Measurements from ENCODE around the gene MTARC1. TPM values are rescaled to one million over a fixed set of nuclear protein-coding genes. Genes with fewer than 3 reads are reported as not detected.
A peak's percentile ranks its signal among the peaks of the same experiment; 100 is the strongest.

The MTARC1 gene
- polyA plus RNA-seq, 4 donors = 5.4 to 41.3 (median 14.5) TPM

GRCh38 chr1:220775240-220775853, 11.4 kb upstream of the MTARC1 start:
- no peak overlapping the region for H3K4me3 ChIP-seq (ENCODE audit: low read depth in 1 of 3, low read length in 3 of 3)
- H3K4me1 ChIP-seq (ENCODE audit: control insufficient read depth in 3 of 3, insufficient read depth in 2 of 3, low read depth in 1 of 3, low read length in 2 of 3) = no peaks in the 10 kb centered on the region
- H3K36me3 ChIP-seq (ENCODE audit: control insufficient read depth in 3 of 3, insufficient read depth in 2 of 3, low read depth in 1 of 3, low read length in 3 of 3) = peaks cover 0 to 48% (median 10%) of the 10 kb centered on the region in 3 donors
- 22 to 30% (median 22%) methylated on average over 8 of the region's 8 CpGs for WGBS, 3 donors
- no peaks in the 10 kb centered on the region for H3K27me3 ChIP-seq (ENCODE audit: control insufficient read depth in 3 of 3, insufficient read depth in 3 of 3, low read length in 3 of 3)
- FAIRE-seq (no peak), DNase-seq (peak in 1 of 2 donors; percentile 46)
- no peak overlapping the region for H3K27ac ChIP-seq (ENCODE audit: low read depth in 1 of 3, low read length in 2 of 3)
- no peaks in the 10 kb centered on the region for H3K9me3 ChIP-seq (ENCODE audit: control insufficient read depth in 2 of 2, insufficient read depth in 1 of 2, low read depth in 1 of 2, low read length in 1 of 2)

- Histone ChIP-seq H3K27me3 (ENCODE audit: control insufficient read depth in 3 of 3, insufficient read depth in 3 of 3, low read length in 3 of 3) (no peaks in the 10 kb centered on the region), H3K4me3 (ENCODE audit: low read depth in 1 of 3, low read length in 3 of 3) (no peak overlapping the region), H3K4me1 (ENCODE audit: control insufficient read depth in 3 of 3, insufficient read depth in 2 of 3, low read depth in 1 of 3, low read length in 2 of 3) (no peaks in the 10 kb centered on the region), H3K27ac (ENCODE audit: low read depth in 1 of 3, low read length in 2 of 3) (no peak overlapping the region), H3K9me3 (ENCODE audit: control insufficient read depth in 2 of 2, insufficient read depth in 1 of 2, low read depth in 1 of 2, low read length in 1 of 2) (no peaks in the 10 kb centered on the region), H3K36me3 (ENCODE audit: control insufficient read depth in 3 of 3, insufficient read depth in 2 of 3, low read depth in 1 of 3, low read length in 3 of 3) (peaks cover 0 to 40% (median 9%) of the 10 kb centered on the region in 3 donors)
- WGBS, 3 donors = 81 to 91% (median 90%) methylated on average over 7 of the region's 7 CpGs
- FAIRE-seq (no peak), DNase-seq (no peak)
These were observed 10.5 kb upstream of the MTARC1 start for GRCh38 chr1:220776254-220776653.

- Histone ChIP-seq H3K27ac (ENCODE audit: low read depth in 1 of 3, low read length in 2 of 3) (no peak overlapping the region), H3K4me3 (ENCODE audit: low read depth in 1 of 3, low read length in 3 of 3) (no peak overlapping the region), H3K36me3 (ENCODE audit: control insufficient read depth in 3 of 3, insufficient read depth in 2 of 3, low read depth in 1 of 3, low read length in 3 of 3) (peaks cover 0 to 38% (median 9%) of the 10 kb centered on the region in 3 donors), H3K4me1 (ENCODE audit: control insufficient read depth in 3 of 3, insufficient read depth in 2 of 3, low read depth in 1 of 3, low read length in 2 of 3) (no peaks in the 10 kb centered on the region), H3K9me3 (ENCODE audit: control insufficient read depth in 2 of 2, insufficient read depth in 1 of 2, low read depth in 1 of 2, low read length in 1 of 2) (no peaks in the 10 kb centered on the region), H3K27me3 (ENCODE audit: control insufficient read depth in 3 of 3, insufficient read depth in 3 of 3, low read length in 3 of 3) (no peaks in the 10 kb centered on the region)
- no peak for FAIRE-seq
- DNase-seq = peak; percentile 75 to 86
- 31 to 33% (median 32%) methylated on average over 19 of the region's 19 CpGs for WGBS, 3 donors
These were observed 9.9 kb upstream of the MTARC1 start for GRCh38 chr1:220776720-220777326.

GRCh38 chr1:220783453-220783852, 3.3 kb upstream of the MTARC1 start:
- Histone ChIP-seq H3K27ac (ENCODE audit: low read depth in 1 of 3, low read length in 2 of 3) (no peak overlapping the region), H3K4me3 (ENCODE audit: low read depth in 1 of 3, low read length in 3 of 3) (no peak overlapping the region), H3K4me1 (ENCODE audit: control insufficient read depth in 3 of 3, insufficient read depth in 2 of 3, low read depth in 1 of 3, low read length in 2 of 3) (peaks cover 0 to 13% (median 0%) of the 10 kb centered on the region in 3 donors), H3K27me3 (ENCODE audit: control insufficient read depth in 3 of 3, insufficient read depth in 3 of 3, low read length in 3 of 3) (no peaks in the 10 kb centered on the region), H3K36me3 (ENCODE audit: control insufficient read depth in 3 of 3, insufficient read depth in 2 of 3, low read depth in 1 of 3, low read length in 3 of 3) (peaks cover 0 to 23% (median 4%) of the 10 kb centered on the region in 3 donors), H3K9me3 (ENCODE audit: control insufficient read depth in 2 of 2, insufficient read depth in 1 of 2, low read depth in 1 of 2, low read length in 1 of 2) (no peaks in the 10 kb centered on the region)
- 85 to 90% (median 89%) methylated on average over 3 of the region's 3 CpGs for WGBS, 3 donors
- no peak for DNase-seq
- FAIRE-seq = no peak

- Histone ChIP-seq H3K27ac (ENCODE audit: low read depth in 1 of 3, low read length in 2 of 3) (no peak overlapping the region), H3K9me3 (ENCODE audit: control insufficient read depth in 2 of 2, insufficient read depth in 1 of 2, low read depth in 1 of 2, low read length in 1 of 2) (no peaks in the 10 kb centered on the region), H3K27me3 (ENCODE audit: control insufficient read depth in 3 of 3, insufficient read depth in 3 of 3, low read length in 3 of 3) (no peaks in the 10 kb centered on the region), H3K4me1 (ENCODE audit: control insufficient read depth in 3 of 3, insufficient read depth in 2 of 3, low read depth in 1 of 3, low read length in 2 of 3) (peaks cover 0 to 13% (median 0%) of the 10 kb centered on the region in 3 donors), H3K4me3 (ENCODE audit: low read depth in 1 of 3, low read length in 3 of 3) (no peak overlapping the region), H3K36me3 (ENCODE audit: control insufficient read depth in 3 of 3, insufficient read depth in 2 of 3, low read depth in 1 of 3, low read length in 3 of 3) (peaks cover 0 to 21% (median 4%) of the 10 kb centered on the region in 3 donors)
- WGBS, 3 donors = 94 to 95% (median 94%) methylated on average over 4 of the region's 4 CpGs
- FAIRE-seq (no peak), DNase-seq (no peak)
These were observed 2.0 kb upstream of the MTARC1 start for GRCh38 chr1:220784751-220785150.

GRCh38 chr1:220785166-220786056, 1.3 kb upstream of the MTARC1 start:
- DNase-seq (no peak), FAIRE-seq (no peak)
- Histone ChIP-seq H3K9me3 (ENCODE audit: control insufficient read depth in 2 of 2, insufficient read depth in 1 of 2, low read depth in 1 of 2, low read length in 1 of 2) (no peaks in the 10 kb centered on the region), H3K4me1 (ENCODE audit: control insufficient read depth in 3 of 3, insufficient read depth in 2 of 3, low read depth in 1 of 3, low read length in 2 of 3) (peaks cover 0 to 14% (median 0%) of the 10 kb centered on the region in 3 donors), H3K27me3 (ENCODE audit: control insufficient read depth in 3 of 3, insufficient read depth in 3 of 3, low read length in 3 of 3) (no peaks in the 10 kb centered on the region), H3K36me3 (ENCODE audit: control insufficient read depth in 3 of 3, insufficient read depth in 2 of 3, low read depth in 1 of 3, low read length in 3 of 3) (peaks cover 0 to 17% (median 4%) of the 10 kb centered on the region in 3 donors), H3K27ac (ENCODE audit: low read depth in 1 of 3, low read length in 2 of 3) (no peak overlapping the region), H3K4me3 (ENCODE audit: low read depth in 1 of 3, low read length in 3 of 3) (no peak overlapping the region)
- 76 to 87% (median 84%) methylated on average over 11 of the region's 11 CpGs for WGBS, 3 donors

- H3K27me3 ChIP-seq (ENCODE audit: control insufficient read depth in 3 of 3, insufficient read depth in 3 of 3, low read length in 3 of 3) = no peaks in the 10 kb centered on the region
- DNase-seq (no peak), FAIRE-seq (no peak)
- peak overlapping the region in 1 of 3 donors; percentile 54 for H3K4me3 ChIP-seq (ENCODE audit: low read depth in 1 of 3, low read length in 3 of 3)
- no peaks in the 10 kb centered on the region for H3K9me3 ChIP-seq (ENCODE audit: control insufficient read depth in 2 of 2, insufficient read depth in 1 of 2, low read depth in 1 of 2, low read length in 1 of 2)
- peaks cover 0 to 20% (median 0%) of the 10 kb centered on the region in 3 donors for H3K4me1 ChIP-seq (ENCODE audit: control insufficient read depth in 3 of 3, insufficient read depth in 2 of 3, low read depth in 1 of 3, low read length in 2 of 3)
- WGBS, 3 donors = 19 to 23% (median 19%) methylated on average over 13 of the region's 13 CpGs
- peaks cover 0 to 17% (median 4%) of the 10 kb centered on the region in 3 donors for H3K36me3 ChIP-seq (ENCODE audit: control insufficient read depth in 3 of 3, insufficient read depth in 2 of 3, low read depth in 1 of 3, low read length in 3 of 3)
- H3K27ac ChIP-seq (ENCODE audit: low read depth in 1 of 3, low read length in 2 of 3) = peak overlapping the region in 2 of 3 donors; percentile 17 to 52
These were observed 716 bp upstream of the MTARC1 start for GRCh38 chr1:220786057-220786336.

GRCh38 chr1:220787069-220787619, 431 bp downstream of the MTARC1 start:
- Histone ChIP-seq H3K9me3 (ENCODE audit: control insufficient read depth in 2 of 2, insufficient read depth in 1 of 2, low read depth in 1 of 2, low read length in 1 of 2) (no peaks in the 10 kb centered on the region), H3K4me3 (ENCODE audit: low read depth in 1 of 3, low read length in 3 of 3) (peak overlapping the region; percentile 3 to 58 (median 54)), H3K27me3 (ENCODE audit: control insufficient read depth in 3 of 3, insufficient read depth in 3 of 3, low read length in 3 of 3) (no peaks in the 10 kb centered on the region), H3K4me1 (ENCODE audit: control insufficient read depth in 3 of 3, insufficient read depth in 2 of 3, low read depth in 1 of 3, low read length in 2 of 3) (peaks cover 0 to 20% (median 0%) of the 10 kb centered on the region in 3 donors), H3K27ac (ENCODE audit: low read depth in 1 of 3, low read length in 2 of 3) (peak overlapping the region; percentile 22 to 82 (median 56)), H3K36me3 (ENCODE audit: control insufficient read depth in 3 of 3, insufficient read depth in 2 of 3, low read depth in 1 of 3, low read length in 3 of 3) (peaks cover 0 to 24% (median 2%) of the 10 kb centered on the region in 3 donors)
- 3 to 7% (median 5%) methylated on average over 30 to 32 of the region's 32 CpGs for WGBS, 3 donors
- FAIRE-seq (no peak), DNase-seq (peak; percentile 82 to 85)
